Ascending aorta (tissue), 2 donors: ENCODE results near the gene WDFY3. TPM values are rescaled to one million over a fixed set of nuclear protein-coding genes. Genes with fewer than 3 reads are reported as not detected.

Experiments
- DNase-seq, 2 donors: peaks; one replicate each; pipeline ENCODE4 v3.0.0-alpha.2; 2019; ENCODE audit warnings: low spot score in 2 of 2
- H3K27ac ChIP-seq, 2 donors: fragments of 200-600 bp; sonication (generic); one replicate each; pipeline ENCODE4 v1.5.1; 2016 to 2017; ENCODE audit warnings: mild to moderate bottlenecking in 1 of 2
- H3K27me3 ChIP-seq: fragments of 200-600 bp; sonication (generic); one replicate; pipeline ENCODE4 v1.5.1; 2017
- H3K36me3 ChIP-seq, 2 donors: fragments of 200-600 bp; sonication (generic); one replicate each; pipeline ENCODE4 v1.5.1; 2016
- H3K4me1 ChIP-seq, 2 donors: fragments of 200-600 bp; sonication (generic); one replicate each; pipeline ENCODE4 v1.5.1; 2016 to 2017; ENCODE audit warnings: mild to moderate bottlenecking in 1 of 2
- H3K4me3 ChIP-seq, 2 donors: fragments of 200-600 bp; sonication (generic); one replicate each; pipeline ENCODE4 v1.5.1; 2016 to 2017; ENCODE audit warnings: mild to moderate bottlenecking in 1 of 2
- H3K9me3 ChIP-seq, 2 donors: fragments of 200-600 bp; sonication (generic); one replicate each; pipeline ENCODE4 v1.5.1; 2016
- intact Hi-C: fragments of 100-400 bp; cut with DNase I; formaldehyde crosslinking; loops from one replicate; pipeline ENCODE4 v1.15.1; 2023
- total RNA-seq: library from RNA; depleted of rRNA; stranded (reverse); fragments of >200 nt; gene quantifications from one replicate; pipeline ENCODE4 v1.1.0, GENCODE V29; 2016
- TF ChIP-seq, protein P1 (sequence below), 3 experiments: fragments of 200-600 bp in 2 of 3; fragments of 450-650 bp in 1 of 3; sonication (generic) in 2 of 3; IDR thresholded peaks; one replicate each; pipeline ENCODE4 v1.5.1; 2016 to 2019; ENCODE audit warnings: antibody characterized with exemption in 3 of 3, mild to moderate bottlenecking in 1 of 3, moderate library complexity in 1 of 3

The WDFY3 gene
- total RNA-seq, 1 donor from 2014 or later, result 30.2 TPM

DNA sequence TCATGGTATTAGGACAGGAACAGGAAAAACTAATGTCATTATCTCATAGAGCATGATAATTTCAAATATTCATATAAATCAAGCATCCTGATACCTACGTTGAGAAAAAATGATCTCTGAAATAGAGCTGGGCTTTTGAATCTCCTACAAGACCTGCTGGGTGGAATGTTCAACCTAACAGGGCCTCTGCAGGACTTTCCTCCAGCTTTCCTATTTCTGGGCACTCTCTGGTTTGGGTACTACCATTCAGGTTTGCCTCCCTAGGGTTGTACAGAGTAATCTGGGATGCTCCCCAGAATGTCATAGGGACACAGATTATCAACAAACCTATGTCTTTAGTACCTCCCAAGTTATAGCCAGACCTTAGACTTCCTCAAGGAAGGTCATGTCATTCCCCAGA lies 274.7 kb downstream of the WDFY3 start:
- DNase-seq, result no peak
- H3K36me3 ChIP-seq, result peaks cover 64 to 84% of the 10 kb centered on the region in 2 donors
- H3K27me3 ChIP-seq, result no peaks in the 10 kb centered on the region
- H3K27ac ChIP-seq, result no peak overlapping the region
- H3K4me1 ChIP-seq, result peaks cover 2 to 5% of the 10 kb centered on the region in 2 donors
- H3K9me3 ChIP-seq, result no peaks in the 10 kb centered on the region
- TF ChIP-seq, protein P1, sequence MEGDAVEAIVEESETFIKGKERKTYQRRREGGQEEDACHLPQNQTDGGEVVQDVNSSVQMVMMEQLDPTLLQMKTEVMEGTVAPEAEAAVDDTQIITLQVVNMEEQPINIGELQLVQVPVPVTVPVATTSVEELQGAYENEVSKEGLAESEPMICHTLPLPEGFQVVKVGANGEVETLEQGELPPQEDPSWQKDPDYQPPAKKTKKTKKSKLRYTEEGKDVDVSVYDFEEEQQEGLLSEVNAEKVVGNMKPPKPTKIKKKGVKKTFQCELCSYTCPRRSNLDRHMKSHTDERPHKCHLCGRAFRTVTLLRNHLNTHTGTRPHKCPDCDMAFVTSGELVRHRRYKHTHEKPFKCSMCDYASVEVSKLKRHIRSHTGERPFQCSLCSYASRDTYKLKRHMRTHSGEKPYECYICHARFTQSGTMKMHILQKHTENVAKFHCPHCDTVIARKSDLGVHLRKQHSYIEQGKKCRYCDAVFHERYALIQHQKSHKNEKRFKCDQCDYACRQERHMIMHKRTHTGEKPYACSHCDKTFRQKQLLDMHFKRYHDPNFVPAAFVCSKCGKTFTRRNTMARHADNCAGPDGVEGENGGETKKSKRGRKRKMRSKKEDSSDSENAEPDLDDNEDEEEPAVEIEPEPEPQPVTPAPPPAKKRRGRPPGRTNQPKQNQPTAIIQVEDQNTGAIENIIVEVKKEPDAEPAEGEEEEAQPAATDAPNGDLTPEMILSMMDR (IDR thresholded peaks at IDR 0.05), result no peak
- H3K4me3 ChIP-seq, result no peak overlapping the region
- intact Hi-C loops, result no loop called here

DNA sequence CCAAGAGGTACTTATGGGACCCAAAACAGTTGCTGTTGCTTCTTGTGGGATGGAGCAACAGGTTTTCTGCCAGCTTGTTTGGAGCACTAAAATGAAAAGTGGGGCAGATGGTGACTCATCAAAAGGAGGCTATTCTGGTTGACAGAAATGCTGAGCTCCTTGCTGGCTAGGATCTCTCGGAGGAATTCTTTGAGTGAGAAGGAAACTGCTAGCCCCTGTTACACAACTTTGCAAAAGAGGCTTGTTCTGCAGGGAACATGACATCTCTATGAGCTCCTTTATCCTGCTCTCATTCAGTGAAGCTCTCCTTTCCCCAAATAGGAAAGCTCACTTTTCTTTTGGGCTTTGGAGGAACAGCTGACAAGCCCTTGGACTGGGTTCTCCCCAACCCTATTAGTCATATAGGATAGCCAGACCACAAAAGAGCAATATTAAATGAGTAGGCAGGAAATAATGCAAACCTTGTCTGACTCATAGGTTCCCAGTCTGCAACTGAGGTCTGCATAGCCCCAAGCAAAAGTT lies 275.3 kb downstream of the WDFY3 start:
- no peak overlapping the region for H3K4me3 ChIP-seq
- no peak for DNase-seq
- H3K9me3 ChIP-seq, result no peaks in the 10 kb centered on the region
- H3K4me1 ChIP-seq, result peaks cover 2 to 5% of the 10 kb centered on the region in 2 donors
- TF ChIP-seq, protein P1 (IDR thresholded peaks at IDR 0.05), result no peak
- H3K27ac ChIP-seq, result no peak overlapping the region
- no peaks in the 10 kb centered on the region for H3K27me3 ChIP-seq
- intact Hi-C loops, result no loop called here
- peaks cover 70 to 84% of the 10 kb centered on the region in 2 donors for H3K36me3 ChIP-seq

DNA sequence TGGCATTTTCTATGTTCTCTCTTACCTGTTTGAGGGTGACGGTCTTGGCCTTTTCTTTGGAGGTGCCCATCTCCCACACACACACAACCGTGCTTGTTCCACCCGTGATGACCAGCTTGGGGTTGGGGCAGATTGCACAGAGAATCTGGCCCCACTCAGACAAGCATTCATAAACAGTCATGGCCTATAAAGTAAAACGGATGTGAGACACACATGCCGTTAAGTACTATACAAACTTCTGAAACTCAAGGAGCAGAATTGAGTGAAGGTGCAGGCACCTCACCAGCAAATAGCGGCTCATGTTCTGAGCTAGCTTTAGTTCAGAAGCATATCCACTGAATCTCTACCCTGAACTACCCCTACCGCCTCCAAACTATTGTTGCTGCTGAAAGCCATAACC lies 276.0 kb downstream of the WDFY3 start:
- Histone ChIP-seq H3K27me3 (no peaks in the 10 kb centered on the region), H3K27ac (no peak overlapping the region), H3K36me3 (peaks cover 68 to 81% of the 10 kb centered on the region in 2 donors), H3K4me1 (peaks cover 2 to 5% of the 10 kb centered on the region in 2 donors), H3K9me3 (no peaks in the 10 kb centered on the region), H3K4me3 (no peak overlapping the region)
- no peak for DNase-seq
- intact Hi-C loops, result no loop called here
- TF ChIP-seq, protein P1 (IDR thresholded peaks at IDR 0.05), result no peak

DNA sequence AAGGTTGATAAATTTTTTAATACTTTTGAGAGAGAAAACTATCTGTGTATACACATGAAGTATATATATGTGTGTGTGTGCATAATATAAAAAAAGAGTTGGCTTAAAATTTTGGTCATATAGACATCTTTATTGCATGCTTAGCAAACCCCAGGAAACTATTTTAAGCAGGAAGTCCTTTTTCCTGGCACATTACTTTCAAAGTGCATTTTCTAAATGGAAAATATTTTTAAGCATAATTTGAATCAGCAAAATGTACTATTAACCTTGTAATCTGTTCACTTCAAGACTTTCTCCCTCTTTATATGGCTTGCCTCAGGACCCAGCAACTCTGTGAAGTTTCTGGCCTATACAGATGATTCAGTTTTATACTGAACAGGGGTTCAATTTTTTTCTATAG lies 277.3 kb downstream of the WDFY3 start:
- H3K4me1 ChIP-seq, result peaks cover 2 to 5% of the 10 kb centered on the region in 2 donors
- DNase-seq, result no peak
- intact Hi-C loops, result no loop called here
- no peaks in the 10 kb centered on the region for H3K27me3 ChIP-seq
- peaks cover 56 to 81% of the 10 kb centered on the region in 2 donors for H3K36me3 ChIP-seq
- TF ChIP-seq, protein P1 (IDR thresholded peaks at IDR 0.05), result no peak
- no peaks in the 10 kb centered on the region for H3K9me3 ChIP-seq
- H3K27ac ChIP-seq, result no peak overlapping the region
- H3K4me3 ChIP-seq, result no peak overlapping the region

DNA sequence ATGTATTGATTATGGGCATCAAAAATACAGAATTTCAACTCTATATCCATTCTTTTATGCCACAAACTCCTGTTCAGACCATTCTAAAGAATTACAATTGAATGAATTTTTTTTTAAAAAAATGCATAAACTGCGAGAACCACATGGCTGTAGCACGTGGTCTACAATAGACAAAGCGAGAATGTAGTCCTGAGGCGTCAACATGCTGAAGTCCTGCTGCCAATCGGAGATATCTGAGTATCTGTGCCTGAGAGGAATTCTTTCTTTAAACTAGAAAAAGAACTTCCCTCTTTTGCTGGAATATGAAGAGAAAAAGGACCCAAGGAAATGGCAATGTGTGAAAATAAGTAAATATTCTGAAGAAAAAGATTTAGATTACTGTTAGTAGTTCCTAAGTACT lies 277.9 kb downstream of the WDFY3 start:
- TF ChIP-seq, protein P1 (IDR thresholded peaks at IDR 0.05), result no peak
- no peak for DNase-seq
- Histone ChIP-seq H3K4me1 (peaks cover 2 to 5% of the 10 kb centered on the region in 2 donors), H3K27me3 (no peaks in the 10 kb centered on the region), H3K4me3 (no peak overlapping the region), H3K36me3 (peaks cover 56 to 82% of the 10 kb centered on the region in 2 donors), H3K27ac (no peak overlapping the region), H3K9me3 (no peaks in the 10 kb centered on the region)
- intact Hi-C loops, result no loop called here

DNA sequence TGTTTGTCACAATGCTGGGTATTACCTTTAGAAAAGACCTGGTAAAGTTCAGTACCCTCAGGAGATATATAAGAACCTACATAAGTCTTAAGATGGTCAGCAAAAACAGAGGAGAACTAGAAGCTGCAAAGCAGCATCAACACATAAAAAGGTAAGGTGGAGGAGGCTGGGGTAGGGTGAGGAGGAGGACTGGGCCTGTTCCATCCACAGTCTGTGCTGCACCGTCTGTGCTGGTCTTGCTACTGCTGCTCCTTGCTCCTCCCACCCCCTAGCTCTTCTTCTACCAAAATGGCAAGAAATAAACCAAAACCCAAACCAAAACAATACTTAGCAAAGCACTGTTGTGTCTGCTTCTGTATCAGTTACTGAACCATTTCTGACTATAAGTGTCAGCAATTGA lies 281.4 kb downstream of the WDFY3 start:
- Histone ChIP-seq H3K9me3 (no peaks in the 10 kb centered on the region), H3K4me3 (no peak overlapping the region), H3K27me3 (no peaks in the 10 kb centered on the region), H3K36me3 (peaks cover 42 to 80% of the 10 kb centered on the region in 2 donors), H3K4me1 (peaks cover 0 to 10% of the 10 kb centered on the region in 2 donors), H3K27ac (no peak overlapping the region)
- DNase-seq, result no peak
- TF ChIP-seq, protein P1 (IDR thresholded peaks at IDR 0.05), result no peak
- intact Hi-C loops, result no loop called here
